HEK293 (cell line): ENCODE measurements around the gene SMIM29.

Experiments used
- GFI1B ChIP-seq: fragments of 450-650 bp; formaldehyde crosslinking; IDR thresholded peaks from 2 replicates; pipeline ENCODE4 v1.5.1; 2016; ENCODE audit warnings: missing biosample characterization, missing genetic modification characterization
- REPIN1 ChIP-seq: fragments of 450-650 bp; formaldehyde crosslinking; IDR thresholded peaks from 2 replicates; pipeline ENCODE4 v1.5.1; 2017; ENCODE audit warnings: missing biosample characterization, missing genetic modification characterization, low read depth
- ZBTB20 ChIP-seq: fragments of 450-650 bp; formaldehyde crosslinking; IDR thresholded peaks from 2 replicates; pipeline ENCODE4 v1.5.1; 2016; ENCODE audit warnings: missing biosample characterization, missing genetic modification characterization
- ZNF114 ChIP-seq: fragments of 450-650 bp; formaldehyde crosslinking; IDR thresholded peaks from 2 replicates; pipeline ENCODE4 v1.5.0; 2017; ENCODE audit warnings: missing biosample characterization, missing genetic modification characterization
- ZNF133 ChIP-seq: fragments of 450-650 bp; formaldehyde crosslinking; IDR thresholded peaks from 2 replicates; pipeline ENCODE4 v1.5.1; 2016; ENCODE audit warnings: missing biosample characterization, missing genetic modification characterization
- ZNF155 ChIP-seq: fragments of 450-650 bp; formaldehyde crosslinking; IDR thresholded peaks from 2 replicates; pipeline ENCODE4 v1.5.1; 2016; ENCODE audit warnings: missing biosample characterization, missing genetic modification characterization
- ZNF214 ChIP-seq: fragments of 450-650 bp; formaldehyde crosslinking; IDR thresholded peaks from 2 replicates; pipeline ENCODE4 v1.5.1; 2017; ENCODE audit warnings: missing biosample characterization, mild to moderate bottlenecking, missing genetic modification characterization, borderline replicate concordance
- ZNF311 ChIP-seq: fragments of 450-650 bp; formaldehyde crosslinking; IDR thresholded peaks from 2 replicates; pipeline ENCODE4 v1.5.1; 2017; ENCODE audit warnings: missing biosample characterization, missing genetic modification characterization, borderline replicate concordance
- ZNF37A ChIP-seq: fragments of 450-650 bp; IDR thresholded peaks from 2 replicates; pipeline ENCODE4 v1.5.1; 2018; ENCODE audit warnings: missing biosample characterization, missing genetic modification characterization
- ZNF423 ChIP-seq: fragments of 450-650 bp; formaldehyde crosslinking; IDR thresholded peaks from 2 replicates; pipeline ENCODE4 v1.5.1; 2016; ENCODE audit warnings: missing biosample characterization, missing genetic modification characterization
- ZNF433 ChIP-seq: fragments of 450-650 bp; formaldehyde crosslinking; IDR thresholded peaks from 2 replicates; pipeline ENCODE4 v1.5.1; 2016; ENCODE audit warnings: missing biosample characterization, missing genetic modification characterization, low read depth
- ZNF529 ChIP-seq: fragments of 450-650 bp; formaldehyde crosslinking; IDR thresholded peaks from 2 replicates; pipeline ENCODE4 v1.5.1; 2017; ENCODE audit warnings: missing genetic modification characterization, missing biosample characterization; ENCODE audit not compliant: insufficient replicate concordance
- ZNF549 ChIP-seq: fragments of 450-650 bp; IDR thresholded peaks from 2 replicates; pipeline ENCODE4 v1.5.1; 2018; ENCODE audit warnings: missing biosample characterization, missing genetic modification characterization, mild to moderate bottlenecking, inconsistent platforms, moderate library complexity
- ZNF555 ChIP-seq: fragments of 450-650 bp; formaldehyde crosslinking; conservative IDR thresholded peaks from 2 replicates; pipeline ENCODE4 v1.5.1; 2017; ENCODE audit warnings: missing biosample characterization, mild to moderate bottlenecking, missing genetic modification characterization, inconsistent platforms
- ZNF623 ChIP-seq: fragments of 450-650 bp; formaldehyde crosslinking; IDR thresholded peaks from 2 replicates; pipeline ENCODE4 v1.5.1; 2016; ENCODE audit warnings: missing biosample characterization, missing genetic modification characterization
- ZSCAN16 ChIP-seq: fragments of 450-650 bp; formaldehyde crosslinking; IDR thresholded peaks from 2 replicates; pipeline ENCODE4 v1.5.1; 2016; ENCODE audit warnings: missing biosample characterization, missing genetic modification characterization
- TF ChIP-seq, protein P1 (sequence below): fragments of 450-650 bp; formaldehyde crosslinking; IDR thresholded peaks from 2 replicates; pipeline ENCODE4 v1.5.1; 2016; ENCODE audit warnings: missing biosample characterization, missing genetic modification characterization
- TF ChIP-seq, protein P2 (sequence below): fragments of 450-650 bp; formaldehyde crosslinking; IDR thresholded peaks from 2 replicates; pipeline ENCODE4 v1.5.1; 2017; ENCODE audit warnings: missing biosample characterization, missing genetic modification characterization
- TF ChIP-seq, protein P3 (sequence below): fragments of 450-650 bp; formaldehyde crosslinking; IDR thresholded peaks from 2 replicates; pipeline ENCODE4 v1.5.1; 2016; ENCODE audit warnings: missing biosample characterization, missing genetic modification characterization
- TF ChIP-seq, protein P4 (sequence below): fragments of 450-650 bp; formaldehyde crosslinking; IDR thresholded peaks from 2 replicates; pipeline ENCODE4 v1.5.1; 2016; ENCODE audit warnings: missing biosample characterization, missing genetic modification characterization
- TF ChIP-seq, protein P5 (sequence below): fragments of 450-650 bp; formaldehyde crosslinking; IDR thresholded peaks from 2 replicates; pipeline ENCODE4 v1.5.1; 2016; ENCODE audit warnings: missing biosample characterization, missing genetic modification characterization
- TF ChIP-seq, protein P6 (sequence below): fragments of 450-650 bp; formaldehyde crosslinking; IDR thresholded peaks from 2 replicates; pipeline ENCODE4 v1.5.1; 2016; ENCODE audit warnings: missing biosample characterization, missing genetic modification characterization
- TF ChIP-seq, protein P7 (sequence below): fragments of 450-650 bp; formaldehyde crosslinking; IDR thresholded peaks from 2 replicates; pipeline ENCODE4 v1.5.1; 2016; ENCODE audit warnings: missing biosample characterization, missing genetic modification characterization

Gene SMIM29

DNA sequence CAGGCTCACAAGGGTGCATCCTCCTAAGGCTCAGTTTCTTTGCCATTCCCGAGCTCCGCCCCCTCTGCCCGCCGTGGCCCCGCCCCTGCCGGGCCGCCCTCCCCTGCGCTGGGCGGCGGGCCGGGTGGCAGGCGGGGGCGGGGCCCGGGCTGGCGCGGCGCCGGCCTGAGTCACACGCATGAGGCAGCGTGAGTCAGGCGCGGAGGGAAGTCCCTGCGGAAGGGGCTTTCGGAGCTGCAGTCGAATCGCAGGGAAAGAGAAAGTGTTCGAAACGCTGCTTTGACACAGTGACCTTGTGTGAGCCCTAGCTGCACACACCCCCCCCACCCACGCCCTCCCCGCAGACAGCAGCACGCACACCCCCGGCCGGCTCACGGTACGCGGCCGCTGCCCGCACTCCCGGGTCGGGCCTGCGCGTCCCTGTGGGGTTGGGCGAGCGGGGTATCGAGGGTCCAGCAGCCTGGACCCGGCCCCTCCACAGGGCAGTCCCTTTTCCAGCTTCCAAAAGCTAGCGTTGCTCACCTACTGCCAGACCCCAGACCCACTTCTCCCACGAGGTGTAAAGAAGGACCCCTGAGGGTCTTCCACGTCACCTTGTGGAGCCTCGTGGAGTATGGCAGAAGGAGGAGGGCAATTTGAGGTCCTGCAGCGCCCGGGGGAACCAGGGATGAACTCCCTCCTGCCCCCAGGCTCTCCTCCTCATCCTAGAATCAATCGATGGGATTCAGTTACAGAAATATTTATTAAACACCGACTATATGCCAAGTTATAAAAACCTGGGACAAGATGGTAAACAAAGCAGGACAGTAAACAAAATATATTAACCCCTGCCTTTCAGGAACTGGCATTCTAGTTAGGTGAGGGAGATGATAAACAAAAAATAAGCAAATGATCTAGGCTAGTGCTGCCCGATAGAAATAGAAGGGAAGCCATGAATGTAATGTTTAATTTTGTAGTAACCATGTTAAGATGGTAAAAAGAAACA lies 24.6 kb downstream of the SMIM29 start (continued):
- TF ChIP-seq, protein P1, sequence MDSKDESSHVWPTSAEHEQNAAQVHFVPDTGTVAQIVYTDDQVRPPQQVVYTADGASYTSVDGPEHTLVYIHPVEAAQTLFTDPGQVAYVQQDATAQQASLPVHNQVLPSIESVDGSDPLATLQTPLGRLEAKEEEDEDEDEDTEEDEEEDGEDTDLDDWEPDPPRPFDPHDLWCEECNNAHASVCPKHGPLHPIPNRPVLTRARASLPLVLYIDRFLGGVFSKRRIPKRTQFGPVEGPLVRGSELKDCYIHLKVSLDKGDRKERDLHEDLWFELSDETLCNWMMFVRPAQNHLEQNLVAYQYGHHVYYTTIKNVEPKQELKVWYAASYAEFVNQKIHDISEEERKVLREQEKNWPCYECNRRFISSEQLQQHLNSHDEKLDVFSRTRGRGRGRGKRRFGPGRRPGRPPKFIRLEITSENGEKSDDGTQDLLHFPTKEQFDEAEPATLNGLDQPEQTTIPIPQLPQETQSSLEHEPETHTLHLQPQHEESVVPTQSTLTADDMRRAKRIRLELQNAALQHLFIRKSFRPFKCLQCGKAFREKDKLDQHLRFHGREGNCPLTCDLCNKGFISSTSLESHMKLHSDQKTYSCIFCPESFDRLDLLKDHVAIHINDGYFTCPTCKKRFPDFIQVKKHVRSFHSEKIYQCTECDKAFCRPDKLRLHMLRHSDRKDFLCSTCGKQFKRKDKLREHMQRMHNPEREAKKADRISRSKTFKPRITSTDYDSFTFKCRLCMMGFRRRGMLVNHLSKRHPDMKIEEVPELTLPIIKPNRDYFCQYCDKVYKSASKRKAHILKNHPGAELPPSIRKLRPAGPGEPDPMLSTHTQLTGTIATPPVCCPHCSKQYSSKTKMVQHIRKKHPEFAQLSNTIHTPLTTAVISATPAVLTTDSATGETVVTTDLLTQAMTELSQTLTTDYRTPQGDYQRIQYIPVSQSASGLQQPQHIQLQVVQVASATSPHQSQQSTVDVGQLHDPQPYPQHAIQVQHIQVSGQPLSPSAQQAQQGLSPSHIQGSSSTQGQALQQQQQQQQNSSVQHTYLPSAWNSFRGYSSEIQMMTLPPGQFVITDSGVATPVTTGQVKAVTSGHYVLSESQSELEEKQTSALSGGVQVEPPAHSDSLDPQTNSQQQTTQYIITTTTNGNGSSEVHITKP (tag by site-specific recombination), result 0 out of 2 replicates have a peak, but pooled peaks have one; percentile 21
- TF ChIP-seq GFI1B (tag by site-specific recombination) (no peak), ZBTB20 (tag by site-specific recombination) (peak; percentile 39), ZNF114 (no peak), ZNF311 (tag by site-specific recombination) (no peak), ZNF37A (tag by site-specific recombination) (no peak), ZNF623 (tag by site-specific recombination) (no peak), ZSCAN16 (no peak), ZNF214 (tag by site-specific recombination) (no peak), ZNF423 (tag by site-specific recombination) (no peak), ZNF433 (tag by site-specific recombination) (no peak), ZNF529 (tag by site-specific recombination) (no peak), ZNF155 (tag by site-specific recombination) (no peak), ZNF549 (no peak), REPIN1 (tag by site-specific recombination) (no peak), ZNF555 (tag by site-specific recombination) (no peak), ZNF133 (tag by site-specific recombination) (no peak)
- TF ChIP-seq, protein P2, sequence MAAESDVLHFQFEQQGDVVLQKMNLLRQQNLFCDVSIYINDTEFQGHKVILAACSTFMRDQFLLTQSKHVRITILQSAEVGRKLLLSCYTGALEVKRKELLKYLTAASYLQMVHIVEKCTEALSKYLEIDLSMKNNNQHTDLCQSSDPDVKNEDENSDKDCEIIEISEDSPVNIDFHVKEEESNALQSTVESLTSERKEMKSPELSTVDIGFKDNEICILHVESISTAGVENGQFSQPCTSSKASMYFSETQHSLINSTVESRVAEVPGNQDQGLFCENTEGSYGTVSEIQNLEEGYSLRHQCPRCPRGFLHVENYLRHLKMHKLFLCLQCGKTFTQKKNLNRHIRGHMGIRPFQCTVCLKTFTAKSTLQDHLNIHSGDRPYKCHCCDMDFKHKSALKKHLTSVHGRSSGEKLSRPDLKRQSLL (tag by site-specific recombination), result no peak
- TF ChIP-seq, protein P3, sequence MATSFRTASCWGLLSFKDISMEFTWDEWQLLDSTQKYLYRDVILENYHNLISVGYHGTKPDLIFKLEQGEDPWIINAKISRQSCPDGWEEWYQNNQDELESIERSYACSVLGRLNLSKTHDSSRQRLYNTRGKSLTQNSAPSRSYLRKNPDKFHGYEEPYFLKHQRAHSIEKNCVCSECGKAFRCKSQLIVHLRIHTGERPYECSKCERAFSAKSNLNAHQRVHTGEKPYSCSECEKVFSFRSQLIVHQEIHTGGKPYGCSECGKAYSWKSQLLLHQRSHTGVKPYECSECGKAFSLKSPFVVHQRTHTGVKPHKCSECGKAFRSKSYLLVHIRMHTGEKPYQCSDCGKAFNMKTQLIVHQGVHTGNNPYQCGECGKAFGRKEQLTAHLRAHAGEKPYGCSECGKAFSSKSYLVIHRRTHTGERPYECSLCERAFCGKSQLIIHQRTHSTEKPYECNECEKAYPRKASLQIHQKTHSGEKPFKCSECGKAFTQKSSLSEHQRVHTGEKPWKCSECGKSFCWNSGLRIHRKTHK (tag by site-specific recombination), result no peak
- TF ChIP-seq, protein P4, sequence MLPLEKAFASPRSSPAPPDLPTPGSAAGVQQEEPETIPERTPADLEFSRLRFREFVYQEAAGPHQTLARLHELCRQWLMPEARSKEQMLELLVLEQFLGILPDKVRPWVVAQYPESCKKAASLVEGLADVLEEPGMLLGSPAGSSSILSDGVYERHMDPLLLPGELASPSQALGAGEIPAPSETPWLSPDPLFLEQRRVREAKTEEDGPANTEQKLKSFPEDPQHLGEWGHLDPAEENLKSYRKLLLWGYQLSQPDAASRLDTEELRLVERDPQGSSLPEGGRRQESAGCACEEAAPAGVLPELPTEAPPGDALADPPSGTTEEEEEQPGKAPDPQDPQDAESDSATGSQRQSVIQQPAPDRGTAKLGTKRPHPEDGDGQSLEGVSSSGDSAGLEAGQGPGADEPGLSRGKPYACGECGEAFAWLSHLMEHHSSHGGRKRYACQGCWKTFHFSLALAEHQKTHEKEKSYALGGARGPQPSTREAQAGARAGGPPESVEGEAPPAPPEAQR (tag by site-specific recombination), result no peak
- TF ChIP-seq, protein P5, sequence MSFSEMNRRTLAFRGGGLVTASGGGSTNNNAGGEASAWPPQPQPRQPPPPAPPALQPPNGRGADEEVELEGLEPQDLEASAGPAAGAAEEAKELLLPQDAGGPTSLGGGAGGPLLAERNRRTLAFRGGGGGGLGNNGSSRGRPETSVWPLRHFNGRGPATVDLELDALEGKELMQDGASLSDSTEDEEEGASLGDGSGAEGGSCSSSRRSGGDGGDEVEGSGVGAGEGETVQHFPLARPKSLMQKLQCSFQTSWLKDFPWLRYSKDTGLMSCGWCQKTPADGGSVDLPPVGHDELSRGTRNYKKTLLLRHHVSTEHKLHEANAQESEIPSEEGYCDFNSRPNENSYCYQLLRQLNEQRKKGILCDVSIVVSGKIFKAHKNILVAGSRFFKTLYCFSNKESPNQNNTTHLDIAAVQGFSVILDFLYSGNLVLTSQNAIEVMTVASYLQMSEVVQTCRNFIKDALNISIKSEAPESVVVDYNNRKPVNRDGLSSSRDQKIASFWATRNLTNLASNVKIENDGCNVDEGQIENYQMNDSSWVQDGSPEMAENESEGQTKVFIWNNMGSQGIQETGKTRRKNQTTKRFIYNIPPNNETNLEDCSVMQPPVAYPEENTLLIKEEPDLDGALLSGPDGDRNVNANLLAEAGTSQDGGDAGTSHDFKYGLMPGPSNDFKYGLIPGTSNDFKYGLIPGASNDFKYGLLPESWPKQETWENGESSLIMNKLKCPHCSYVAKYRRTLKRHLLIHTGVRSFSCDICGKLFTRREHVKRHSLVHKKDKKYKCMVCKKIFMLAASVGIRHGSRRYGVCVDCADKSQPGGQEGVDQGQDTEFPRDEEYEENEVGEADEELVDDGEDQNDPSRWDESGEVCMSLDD (tag by site-specific recombination), result 0 out of 2 replicates have a peak, but pooled peaks have one; percentile 29
- TF ChIP-seq, protein P6, sequence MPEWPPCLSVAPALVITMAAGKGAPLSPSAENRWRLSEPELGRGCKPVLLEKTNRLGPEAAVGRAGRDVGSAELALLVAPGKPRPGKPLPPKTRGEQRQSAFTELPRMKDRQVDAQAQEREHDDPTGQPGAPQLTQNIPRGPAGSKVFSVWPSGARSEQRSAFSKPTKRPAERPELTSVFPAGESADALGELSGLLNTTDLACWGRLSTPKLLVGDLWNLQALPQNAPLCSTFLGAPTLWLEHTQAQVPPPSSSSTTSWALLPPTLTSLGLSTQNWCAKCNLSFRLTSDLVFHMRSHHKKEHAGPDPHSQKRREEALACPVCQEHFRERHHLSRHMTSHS (tag by site-specific recombination), result no peak
- TF ChIP-seq, protein P7, sequence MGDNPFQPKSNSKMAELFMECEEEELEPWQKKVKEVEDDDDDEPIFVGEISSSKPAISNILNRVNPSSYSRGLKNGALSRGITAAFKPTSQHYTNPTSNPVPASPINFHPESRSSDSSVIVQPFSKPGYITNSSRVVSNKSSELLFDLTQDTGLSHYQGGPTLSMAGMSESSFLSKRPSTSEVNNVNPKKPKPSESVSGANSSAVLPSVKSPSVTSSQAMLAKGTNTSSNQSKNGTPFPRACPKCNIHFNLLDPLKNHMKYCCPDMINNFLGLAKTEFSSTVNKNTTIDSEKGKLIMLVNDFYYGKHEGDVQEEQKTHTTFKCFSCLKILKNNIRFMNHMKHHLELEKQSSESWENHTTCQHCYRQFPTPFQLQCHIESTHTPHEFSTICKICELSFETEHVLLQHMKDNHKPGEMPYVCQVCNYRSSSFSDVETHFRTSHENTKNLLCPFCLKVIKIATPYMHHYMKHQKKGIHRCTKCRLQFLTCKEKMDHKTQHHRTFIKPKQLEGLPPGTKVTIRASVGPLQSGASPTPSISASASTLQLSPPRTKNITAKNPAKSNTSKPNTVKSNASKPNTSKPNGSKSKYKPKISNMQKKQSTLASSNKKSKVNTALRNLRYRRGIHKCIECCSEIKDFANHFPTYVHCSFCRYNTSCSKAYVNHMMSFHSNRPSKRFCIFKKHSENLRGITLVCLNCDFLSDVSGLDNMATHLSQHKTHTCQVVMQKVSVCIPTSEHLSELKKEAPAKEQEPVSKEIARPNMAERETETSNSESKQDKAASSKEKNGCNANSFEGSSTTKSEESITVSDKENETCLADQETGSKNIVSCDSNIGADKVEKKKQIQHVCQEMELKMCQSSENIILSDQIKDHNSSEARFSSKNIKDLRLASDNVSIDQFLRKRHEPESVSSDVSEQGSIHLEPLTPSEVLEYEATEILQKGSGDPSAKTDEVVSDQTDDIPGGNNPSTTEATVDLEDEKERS, result no peak
